Peyer's patch (tissue), 4 donors: ENCODE data around the gene DNALI1.

Experiments
- POLR2A ChIP-seq, 2 donors: fragments of 450-650 bp; IDR thresholded peaks; one replicate each; pipeline ENCODE4 v1.5.1; 2017; ENCODE audit warnings: antibody characterized with exemption in 2 of 2, mild to moderate bottlenecking in 2 of 2, moderate library complexity in 2 of 2
- TF ChIP-seq, protein P1 (sequence below), 6 experiments: fragments of 450-650 bp in 4 of 6; fragments of 200-600 bp in 2 of 6; sonication (generic) in 1 of 6; IDR thresholded peaks; one replicate each; pipeline ENCODE4 v1.5.1; 2017 to 2019; ENCODE audit warnings: antibody characterized with exemption in 6 of 6, mild to moderate bottlenecking in 3 of 6, moderate library complexity in 1 of 6

DNA sequence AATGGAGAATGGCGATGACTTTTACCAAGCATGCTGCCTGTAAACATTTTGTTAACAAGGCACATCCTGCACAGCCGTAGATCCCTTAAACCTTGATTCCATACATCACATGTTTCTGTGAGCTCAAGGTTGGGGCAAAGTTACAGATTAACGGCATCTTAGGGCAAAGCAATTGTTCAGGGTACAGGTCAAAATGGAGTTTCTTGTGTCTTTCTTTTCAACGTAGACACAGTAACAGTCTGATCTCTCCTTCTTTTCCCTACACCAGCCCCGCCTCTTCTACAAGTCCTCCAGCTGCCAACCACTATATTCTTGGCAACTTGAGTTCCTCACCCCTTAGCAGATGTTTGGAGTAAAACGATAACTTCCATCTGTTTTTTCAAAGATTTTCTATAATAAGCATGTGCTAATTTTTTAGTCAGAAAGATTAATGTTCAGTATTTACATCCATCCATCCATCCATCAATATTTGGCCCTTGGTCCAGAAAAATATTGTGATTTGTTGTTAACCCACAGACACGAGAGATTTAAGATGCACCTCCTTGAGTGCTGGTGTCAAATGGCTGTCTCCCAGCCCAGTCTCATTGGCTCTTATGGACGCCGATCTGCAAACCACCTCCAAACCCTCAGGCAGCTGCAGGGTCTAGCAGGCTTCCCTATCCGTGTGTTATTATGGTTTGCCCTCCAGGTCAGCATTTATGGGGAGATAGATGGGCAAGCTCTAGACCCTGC, 3.8 kb downstream of the DNALI1 start:
- TF ChIP-seq, protein P1, sequence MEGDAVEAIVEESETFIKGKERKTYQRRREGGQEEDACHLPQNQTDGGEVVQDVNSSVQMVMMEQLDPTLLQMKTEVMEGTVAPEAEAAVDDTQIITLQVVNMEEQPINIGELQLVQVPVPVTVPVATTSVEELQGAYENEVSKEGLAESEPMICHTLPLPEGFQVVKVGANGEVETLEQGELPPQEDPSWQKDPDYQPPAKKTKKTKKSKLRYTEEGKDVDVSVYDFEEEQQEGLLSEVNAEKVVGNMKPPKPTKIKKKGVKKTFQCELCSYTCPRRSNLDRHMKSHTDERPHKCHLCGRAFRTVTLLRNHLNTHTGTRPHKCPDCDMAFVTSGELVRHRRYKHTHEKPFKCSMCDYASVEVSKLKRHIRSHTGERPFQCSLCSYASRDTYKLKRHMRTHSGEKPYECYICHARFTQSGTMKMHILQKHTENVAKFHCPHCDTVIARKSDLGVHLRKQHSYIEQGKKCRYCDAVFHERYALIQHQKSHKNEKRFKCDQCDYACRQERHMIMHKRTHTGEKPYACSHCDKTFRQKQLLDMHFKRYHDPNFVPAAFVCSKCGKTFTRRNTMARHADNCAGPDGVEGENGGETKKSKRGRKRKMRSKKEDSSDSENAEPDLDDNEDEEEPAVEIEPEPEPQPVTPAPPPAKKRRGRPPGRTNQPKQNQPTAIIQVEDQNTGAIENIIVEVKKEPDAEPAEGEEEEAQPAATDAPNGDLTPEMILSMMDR (IDR thresholded peaks at IDR 0.05): no peak
- no peak for TF ChIP-seq POLR2A (IDR thresholded peaks at IDR 0.05)
